Neuronal stem cell (in vitro differentiated cells): Measurements from ENCODE around the gene GCKR.

ENCODE experiments used
- DNase-seq: peaks from one replicate; pipeline ENCODE4 v3.0.0-alpha.2; 2013; ENCODE audit warnings: low spot score
- H2AFZ ChIP-seq: one replicate; pipeline ENCODE4 v1.6.1; 2013; ENCODE audit warnings: mild to moderate bottlenecking, low read length, inconsistent platforms
- H2AK5ac ChIP-seq: 2 replicates; pipeline ENCODE4 v1.6.1; 2013; ENCODE audit warnings: low read depth, mild to moderate bottlenecking, inconsistent platforms, low read length, moderate library complexity, mixed read lengths
- H2BK120ac ChIP-seq: 2 replicates; pipeline ENCODE4 v1.6.1; 2013; ENCODE audit warnings: low read depth, mild to moderate bottlenecking, inconsistent platforms, low read length, moderate library complexity, mixed read lengths
- H2BK12ac ChIP-seq: one replicate; pipeline ENCODE4 v1.6.1; 2013; ENCODE audit warnings: low read length, inconsistent platforms
- H2BK15ac ChIP-seq: 2 replicates; pipeline ENCODE4 v1.6.1; 2013; ENCODE audit warnings: mild to moderate bottlenecking, low read length, inconsistent platforms, mixed read lengths
- H2BK5ac ChIP-seq: one replicate; pipeline ENCODE4 v1.6.1; 2013; ENCODE audit warnings: inconsistent platforms, mild to moderate bottlenecking, low read length, moderate library complexity
- H3K14ac ChIP-seq: one replicate; pipeline ENCODE4 v1.6.1; 2013; ENCODE audit warnings: low read length, inconsistent platforms
- H3K18ac ChIP-seq: 2 replicates; pipeline ENCODE4 v1.6.1; 2013; ENCODE audit warnings: low read length, inconsistent platforms
- H3K23ac ChIP-seq: 2 replicates; pipeline ENCODE4 v1.6.1; 2013; ENCODE audit warnings: low read depth, mild to moderate bottlenecking, mixed read lengths, low read length, inconsistent platforms; ENCODE audit not compliant: poor library complexity
- H3K27ac ChIP-seq: replicated peaks from 3 replicates; pipeline ENCODE4 v1.5.1; 2013; ENCODE audit warnings: low read length, inconsistent platforms
- H3K27me3 ChIP-seq, 3 experiments: 2 replicates each; pipeline ENCODE4 v1.6.1; 2013; ENCODE audit warnings: low read length in 3 of 3, mild to moderate bottlenecking in 2 of 3, inconsistent platforms in 1 of 3, low read depth in 1 of 3, mixed read lengths in 1 of 3, moderate library complexity in 1 of 3; ENCODE audit not compliant: control insufficient read depth in 3 of 3, insufficient read depth in 3 of 3
- H3K36me3 ChIP-seq, 2 donors: replicated peaks in 1 of 2; 2 replicates each; pipeline ENCODE4 v1.6.1; 2013; ENCODE audit warnings: low read length in 2 of 2; ENCODE audit not compliant: control insufficient read depth in 2 of 2, insufficient read depth in 2 of 2
- H3K4ac ChIP-seq: 2 replicates; pipeline ENCODE4 v1.6.1; 2013; ENCODE audit warnings: inconsistent platforms, mild to moderate bottlenecking, low read length, moderate library complexity
- H3K4me1 ChIP-seq, 2 donors: 1 replicate in 1 of 2; 2 replicates in 1 of 2; pipeline ENCODE4 v1.6.1; 2013; ENCODE audit warnings: low read length in 2 of 2, low read depth in 1 of 2; ENCODE audit not compliant: control insufficient read depth in 2 of 2, insufficient read depth in 1 of 2
- H3K4me2 ChIP-seq: one replicate; pipeline ENCODE4 v1.6.1; 2013; ENCODE audit warnings: mild to moderate bottlenecking, low read length, inconsistent platforms; ENCODE audit not compliant: insufficient read depth, poor library complexity, severe bottlenecking
- H3K4me3 ChIP-seq, 2 donors: 2 replicates each; pipeline ENCODE4 v1.5.1; 2013; ENCODE audit warnings: low read length in 2 of 2, mild to moderate bottlenecking in 2 of 2, inconsistent platforms in 1 of 2, moderate library complexity in 1 of 2
- H3K79me1 ChIP-seq: one replicate; pipeline ENCODE4 v1.6.1; 2013; ENCODE audit warnings: low read depth, mild to moderate bottlenecking, inconsistent platforms, low read length, moderate library complexity
- H3K9ac ChIP-seq: one replicate; pipeline ENCODE4 v1.6.1; 2013; ENCODE audit warnings: mild to moderate bottlenecking, low read depth, low read length, inconsistent platforms; ENCODE audit not compliant: poor library complexity
- H3K9me3 ChIP-seq, 2 donors: replicated peaks in 1 of 2; 2 replicates each; pipeline versions ENCODE3 to v1.6.1; 2013; ENCODE audit warnings: low read length in 2 of 2, mild to moderate bottlenecking in 2 of 2, inconsistent platforms in 1 of 2, low read depth in 1 of 2, mixed read lengths in 1 of 2, moderate library complexity in 1 of 2; ENCODE audit not compliant: control insufficient read depth in 2 of 2, insufficient read depth in 1 of 2
- H4K8ac ChIP-seq: one replicate; pipeline ENCODE4 v1.6.1; 2013; ENCODE audit warnings: low read depth, mild to moderate bottlenecking, inconsistent platforms, low read length, moderate library complexity
- H4K91ac ChIP-seq: one replicate; pipeline ENCODE4 v1.6.1; 2013; ENCODE audit warnings: low read length, low read depth, mild to moderate bottlenecking, inconsistent platforms; ENCODE audit not compliant: poor library complexity
- WGBS, 2 donors: extraction: QIAGEN DNeasy Blood & Tissue Kit; methylation state at CpG; one replicate each; pipeline ENCODE4 v1.1.7; 2013; ENCODE audit warnings: missing lambda C conversion rate in 2 of 2, mixed read lengths in 1 of 2; ENCODE audit not compliant: insufficient read length in 2 of 2, insufficient replicate concordance in 1 of 2; ENCODE audit errors: extremely low coverage in 2 of 2; 5-methylcytosine and 5-hydroxymethylcytosine counted together

Gene GCKR

GRCh38 chr2:27506587-27506986 is 9.9 kb downstream of the GCKR start:
- no peak overlapping the region for H3K27ac ChIP-seq
- H3K23ac ChIP-seq = no peak overlapping the region
- H2AK5ac ChIP-seq = no peak overlapping the region
- H3K4me2 ChIP-seq = no peak overlapping the region
- no peak overlapping the region for H3K4me3 ChIP-seq
- H4K91ac ChIP-seq = no peak overlapping the region
- H3K4me1 ChIP-seq = no peaks in the 10 kb centered on the region
- peaks cover 0 to 39% (median 0%) of the 10 kb centered on the region in 3 experiments for H3K27me3 ChIP-seq
- no peak for DNase-seq
- no peak overlapping the region for H3K18ac ChIP-seq
- no peak overlapping the region for H2BK120ac ChIP-seq
- no CpG with 5 or more reads among the region's 6 CpGs for WGBS, 2 donors
- H3K79me1 ChIP-seq = no peaks in the 10 kb centered on the region
- no peak overlapping the region for H2BK12ac ChIP-seq
- no peaks in the 10 kb centered on the region for H3K36me3 ChIP-seq
- no peak overlapping the region for H4K8ac ChIP-seq
- no peak overlapping the region for H2BK5ac ChIP-seq
- H3K9me3 ChIP-seq = peaks cover 0 to 2% of the 10 kb centered on the region in 2 donors
- H2BK15ac ChIP-seq = no peak overlapping the region
- no peak overlapping the region for H3K4ac ChIP-seq
- peak overlapping the region; percentile 32 for H3K14ac ChIP-seq
- H3K9ac ChIP-seq = no peak overlapping the region
- no peak overlapping the region for H2AFZ ChIP-seq

GRCh38 chr2:27507293-27507692 is 10.7 kb downstream of the GCKR start:
- H2BK5ac ChIP-seq = no peak overlapping the region
- H2AK5ac ChIP-seq = no peak overlapping the region
- peaks cover 0 to 32% (median 0%) of the 10 kb centered on the region in 3 experiments for H3K27me3 ChIP-seq
- no peak overlapping the region for H3K4ac ChIP-seq
- no peak overlapping the region for H3K4me2 ChIP-seq
- H3K4me3 ChIP-seq = no peak overlapping the region
- H4K91ac ChIP-seq = no peak overlapping the region
- H3K36me3 ChIP-seq = no peaks in the 10 kb centered on the region
- H3K9ac ChIP-seq = no peak overlapping the region
- no peak overlapping the region for H2BK12ac ChIP-seq
- no peaks in the 10 kb centered on the region for H3K4me1 ChIP-seq
- WGBS, 2 donors = no CpG with 5 or more reads among the region's 4 CpGs
- DNase-seq = no peak
- H2AFZ ChIP-seq = peak overlapping the region; percentile 40
- H3K23ac ChIP-seq = no peak overlapping the region
- no peak overlapping the region for H3K14ac ChIP-seq
- no peak overlapping the region for H3K18ac ChIP-seq
- peaks cover 0 to 2% of the 10 kb centered on the region in 2 donors for H3K9me3 ChIP-seq
- H3K79me1 ChIP-seq = no peaks in the 10 kb centered on the region
- H4K8ac ChIP-seq = no peak overlapping the region
- H3K27ac ChIP-seq = no peak overlapping the region
- H2BK15ac ChIP-seq = no peak overlapping the region
- no peak overlapping the region for H2BK120ac ChIP-seq

- Histone ChIP-seq H3K23ac (no peak overlapping the region), H3K27ac (no peak overlapping the region), H2AFZ (peak overlapping the region; percentile 35), H3K4me2 (no peak overlapping the region), H2BK15ac (no peak overlapping the region), H4K91ac (no peak overlapping the region), H3K9ac (no peak overlapping the region), H2AK5ac (no peak overlapping the region), H3K9me3 (peaks cover 0 to 2% of the 10 kb centered on the region in 2 donors), H2BK120ac (no peak overlapping the region), H2BK12ac (no peak overlapping the region), H3K4ac (no peak overlapping the region), H3K4me3 (no peak overlapping the region), H3K27me3 (peaks cover 0 to 24% (median 0%) of the 10 kb centered on the region in 3 experiments), H4K8ac (no peak overlapping the region), H2BK5ac (no peak overlapping the region), H3K14ac (no peak overlapping the region), H3K79me1 (no peaks in the 10 kb centered on the region), H3K18ac (no peak overlapping the region), H3K4me1 (no peaks in the 10 kb centered on the region), H3K36me3 (no peaks in the 10 kb centered on the region)
- no peak for DNase-seq
- no CpG with 5 or more reads among the region's 6 CpGs for WGBS, 2 donors
These were observed 12.7 kb downstream of the GCKR start for GRCh38 chr2:27509326-27509725.

GRCh38 chr2:27518113-27518781 is 21.6 kb downstream of the GCKR start:
- no peak overlapping the region for H3K14ac ChIP-seq
- H3K4me2 ChIP-seq = no peak overlapping the region
- H2BK120ac ChIP-seq = no peak overlapping the region
- no peak overlapping the region for H2AK5ac ChIP-seq
- no peaks in the 10 kb centered on the region for H3K9me3 ChIP-seq
- no peak overlapping the region for H2BK5ac ChIP-seq
- H3K23ac ChIP-seq = no peak overlapping the region
- no peaks in the 10 kb centered on the region for H3K79me1 ChIP-seq
- no peak overlapping the region for H2BK12ac ChIP-seq
- H4K91ac ChIP-seq = no peak overlapping the region
- no peak overlapping the region for H4K8ac ChIP-seq
- no peak overlapping the region for H2AFZ ChIP-seq
- no peak overlapping the region for H3K4ac ChIP-seq
- no peak overlapping the region for H2BK15ac ChIP-seq
- no peak overlapping the region for H3K18ac ChIP-seq
- WGBS, 2 donors = no CpG with 5 or more reads among the region's 5 CpGs
- H3K27ac ChIP-seq = no peak overlapping the region
- no peaks in the 10 kb centered on the region for H3K36me3 ChIP-seq
- no peak for DNase-seq
- no peak overlapping the region for H3K4me3 ChIP-seq
- peaks cover 0 to 11% (median 0%) of the 10 kb centered on the region in 3 experiments for H3K27me3 ChIP-seq
- no peak overlapping the region for H3K9ac ChIP-seq
- H3K4me1 ChIP-seq = no peaks in the 10 kb centered on the region
